ENCODE results near the gene B3GNT8. TPM values are rescaled to one million over a fixed set of nuclear protein-coding genes. Genes with fewer than 3 reads are reported as not detected.
"Not testable (repeated sequence)": the region's sequence is repeated elsewhere in the genome, so short reads cannot be mapped to it uniquely, and the experiment has no call there.

Gene B3GNT8
- polyA plus RNA-seq (ENCODE audit: insufficient read depth in 1 of 5, insufficient read length in 5 of 5, low replicate concordance in 1 of 5), result 1 to 10 TPM; 4.0 to 9.0 (median 5.9) TPM
- long read RNA-seq, donor 1, partial matches to known transcripts, result 6 of 7 reads
- long read RNA-seq, donor 1, other reads (novel, unspliced or antisense), result 0 of 7 reads
- long read RNA-seq, donor 2, partial matches to known transcripts, result 0 of 1 reads
- long read RNA-seq, donor 2, other reads (novel, unspliced or antisense), result 0 of 1 reads
- long read RNA-seq, donor 3, result 0 reads
- long read RNA-seq, donor 4, result 0 reads
- long read RNA-seq, donor 5, result 0 reads
- long read RNA-seq, donor 6, partial matches to known transcripts, result 7 of 8 reads
- long read RNA-seq, donor 6, other reads (novel, unspliced or antisense), result 0 of 8 reads
- long read RNA-seq, donor 7, partial matches to known transcripts, result 8 of 9 reads
- long read RNA-seq, donor 7, other reads (novel, unspliced or antisense), result 0 of 9 reads
- long read RNA-seq, donor 8, result 0 reads

- peak; percentile 70 to 74 for DNase-seq
These were observed at the start of gene B3GNT8 for GRCh38 chr19:41426952-41427646. Gene B3GNT8, minus strand, starts transcription at chr19:41427374. Its CDS starts 596 bp downstream, at chr19:41426778.

- no peak for DNase-seq
These were observed 49.4 kb upstream of the B3GNT8 start for GRCh38 chr19:41476583-41476982.

GRCh38 chr19:41463257-41464256 lies 36.4 kb upstream of the B3GNT8 start:
- DNase-seq, result not testable (repeated sequence)

GRCh38 chr19:41462497-41462896 lies 35.3 kb upstream of the B3GNT8 start:
- no peak for DNase-seq

- DNase-seq, result no peak
These were observed 30.1 kb upstream of the B3GNT8 start for GRCh38 chr19:41457241-41457640.

- peak in 1 of 2 donors; percentile 46 for DNase-seq
These were observed 29.3 kb upstream of the B3GNT8 start for GRCh38 chr19:41456342-41456918.

- DNase-seq, result no peak
These were observed 28.8 kb upstream of the B3GNT8 start for GRCh38 chr19:41455936-41456335.

- no peak for DNase-seq
These were observed 25.6 kb upstream of the B3GNT8 start for GRCh38 chr19:41452584-41453275.

GRCh38 chr19:41449865-41450178 lies 22.6 kb upstream of the B3GNT8 start:
- no peak for DNase-seq

- peak; percentile 58 to 69 for DNase-seq
These were observed 22.1 kb upstream of the B3GNT8 start for GRCh38 chr19:41449079-41449864.

GRCh38 chr19:41447732-41448332 lies 20.7 kb upstream of the B3GNT8 start:
- DNase-seq, result no peak

- no peak for DNase-seq
These were observed 18.4 kb upstream of the B3GNT8 start for GRCh38 chr19:41445575-41445974.

GRCh38 chr19:41443813-41444455 lies 16.8 kb upstream of the B3GNT8 start:
- no peak for DNase-seq

GRCh38 chr19:41442473-41443355 lies 15.5 kb upstream of the B3GNT8 start, which contains the start of gene ERICH4:
Gene ERICH4, plus strand, starts transcription at chr19:41443156. Its CDS starts 14 bp downstream, at chr19:41443170.
- no peak for DNase-seq

- no peak for DNase-seq
These were observed 14.3 kb upstream of the B3GNT8 start for GRCh38 chr19:41441321-41441945.

GRCh38 chr19:41439441-41440222 lies 12.5 kb upstream of the B3GNT8 start, which contains the start of gene DMAC2:
Gene DMAC2, minus strand, starts transcription at chr19:41439912. Its CDS starts 13 bp downstream, at chr19:41439899.
- peak; percentile 95 to 96 for DNase-seq

Data from right lung (tissue), 10 donors.